ENCODE results near the gene MAJIN. TPM values are rescaled to one million over a fixed set of nuclear protein-coding genes. Genes with fewer than 3 reads are reported as not detected.

Gene MAJIN
- total RNA-seq, 2 experiments from 2014 or later, result not detected

DNA sequence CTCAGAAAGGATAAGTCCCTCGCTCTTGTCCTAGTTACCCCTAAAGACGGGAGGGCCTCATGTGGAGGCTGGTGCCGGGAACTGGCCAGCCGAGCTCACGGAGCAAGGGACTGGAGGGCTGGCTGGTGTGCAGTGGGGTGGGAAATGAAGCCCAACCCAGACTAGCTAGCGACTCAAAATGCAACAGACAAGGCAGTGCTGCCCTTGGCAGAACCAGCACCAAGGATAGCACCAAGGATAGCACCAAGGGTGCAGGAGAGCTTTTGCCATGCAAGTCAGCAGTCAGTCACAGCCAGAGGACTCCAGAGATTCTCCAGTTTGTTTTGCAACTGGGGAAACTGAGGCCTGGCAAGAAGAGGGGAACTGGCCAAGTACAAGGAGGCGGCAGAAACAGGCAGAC lies 31.4 kb upstream of the MAJIN start:
- Histone ChIP-seq H3K79me2 (ENCODE audit: insufficient read depth, low read depth, low read length) (no peaks in the 10 kb centered on the region), H3K36me3 (ENCODE audit: insufficient read depth, low read length) (no peaks in the 10 kb centered on the region), H3K4me2 (ENCODE audit: low read length) (no peak overlapping the region), H3K4me1 (ENCODE audit: insufficient read depth, low read length, poor library complexity, severe bottlenecking) (peaks cover 10% of the 10 kb centered on the region), H3K4me3 (ENCODE audit: low read depth, low read length, poor library complexity, severe bottlenecking) (no peak overlapping the region), H3K9me2 (ENCODE audit: insufficient read depth, low read length) (no peaks in the 10 kb centered on the region), H3K27ac (ENCODE audit: low read depth, low read length, poor library complexity, severe bottlenecking) (no peak overlapping the region), H3K9me3 (ENCODE audit: low read length) (no peaks in the 10 kb centered on the region), H2AFZ (ENCODE audit: low read length) (no peak overlapping the region), H4K20me1 (ENCODE audit: insufficient read depth, low read length) (no peaks in the 10 kb centered on the region)
- no TSS peak for BruUV-seq (replicated peaks)
- DNase-seq (ENCODE audit: low spot score), result no peak
- intact Hi-C loops (cut with micrococcal nuclease; ENCODE audit: unreplicated experiment), result no loop called here
- POLR2A ChIA-PET, result interaction anchor here (2.1 kb wide), 1 partner anchor 9 kb away, joined by 13 read pairs; no protein-coding TSS in a partner anchor
- CTCF ChIA-PET (ENCODE audit: unreplicated experiment), result interaction anchor here (1.3 kb wide), 1 partner anchor 9 kb away, joined by 4 read pairs; no protein-coding TSS in a partner anchor
- TF ChIP-seq, protein P1, sequence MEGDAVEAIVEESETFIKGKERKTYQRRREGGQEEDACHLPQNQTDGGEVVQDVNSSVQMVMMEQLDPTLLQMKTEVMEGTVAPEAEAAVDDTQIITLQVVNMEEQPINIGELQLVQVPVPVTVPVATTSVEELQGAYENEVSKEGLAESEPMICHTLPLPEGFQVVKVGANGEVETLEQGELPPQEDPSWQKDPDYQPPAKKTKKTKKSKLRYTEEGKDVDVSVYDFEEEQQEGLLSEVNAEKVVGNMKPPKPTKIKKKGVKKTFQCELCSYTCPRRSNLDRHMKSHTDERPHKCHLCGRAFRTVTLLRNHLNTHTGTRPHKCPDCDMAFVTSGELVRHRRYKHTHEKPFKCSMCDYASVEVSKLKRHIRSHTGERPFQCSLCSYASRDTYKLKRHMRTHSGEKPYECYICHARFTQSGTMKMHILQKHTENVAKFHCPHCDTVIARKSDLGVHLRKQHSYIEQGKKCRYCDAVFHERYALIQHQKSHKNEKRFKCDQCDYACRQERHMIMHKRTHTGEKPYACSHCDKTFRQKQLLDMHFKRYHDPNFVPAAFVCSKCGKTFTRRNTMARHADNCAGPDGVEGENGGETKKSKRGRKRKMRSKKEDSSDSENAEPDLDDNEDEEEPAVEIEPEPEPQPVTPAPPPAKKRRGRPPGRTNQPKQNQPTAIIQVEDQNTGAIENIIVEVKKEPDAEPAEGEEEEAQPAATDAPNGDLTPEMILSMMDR (conservative IDR thresholded peaks at IDR 0.05; ENCODE audit: low read length), result no peak
- TF ChIP-seq EZH2phosphoT487 (IDR thresholded peaks at IDR 0.05; ENCODE audit: borderline replicate concordance, low read depth, low read length), result no peak

DNA sequence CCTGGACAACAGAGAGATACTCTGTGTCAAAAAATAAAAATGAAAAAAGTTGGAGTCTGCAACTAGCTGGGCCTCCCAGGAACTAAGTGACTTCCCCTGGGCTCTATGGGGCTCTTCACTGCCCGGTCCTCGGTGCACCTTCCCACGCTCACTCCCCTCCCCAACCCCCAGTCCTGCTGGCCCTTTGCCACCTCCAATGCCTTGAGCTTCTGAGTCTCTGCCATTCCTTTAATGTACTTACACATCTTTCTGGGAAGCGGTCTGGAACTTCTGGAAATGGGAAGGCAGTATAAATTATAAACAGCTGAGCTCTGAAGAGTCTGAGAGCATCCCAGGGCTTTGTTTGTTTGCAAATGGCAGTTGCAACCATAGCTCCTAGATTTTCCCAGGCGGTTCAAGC lies 30.8 kb upstream of the MAJIN start:
- Histone ChIP-seq H3K27ac (ENCODE audit: low read depth, low read length, poor library complexity, severe bottlenecking) (no peak overlapping the region), H3K4me3 (ENCODE audit: low read depth, low read length, poor library complexity, severe bottlenecking) (no peak overlapping the region), H3K9me2 (ENCODE audit: insufficient read depth, low read length) (no peaks in the 10 kb centered on the region), H3K79me2 (ENCODE audit: insufficient read depth, low read depth, low read length) (no peaks in the 10 kb centered on the region), H3K4me2 (ENCODE audit: low read length) (no peak overlapping the region), H3K9me3 (ENCODE audit: low read length) (no peaks in the 10 kb centered on the region), H4K20me1 (ENCODE audit: insufficient read depth, low read length) (no peaks in the 10 kb centered on the region), H2AFZ (ENCODE audit: low read length) (no peak overlapping the region), H3K36me3 (ENCODE audit: insufficient read depth, low read length) (no peaks in the 10 kb centered on the region), H3K4me1 (ENCODE audit: insufficient read depth, low read length, poor library complexity, severe bottlenecking) (peaks cover 14% of the 10 kb centered on the region)
- TF ChIP-seq, protein P1 (conservative IDR thresholded peaks at IDR 0.05; ENCODE audit: low read length), result no peak
- no peak for TF ChIP-seq EZH2phosphoT487 (IDR thresholded peaks at IDR 0.05; ENCODE audit: borderline replicate concordance, low read depth, low read length)
- ChIA-PET CTCF (ENCODE audit: unreplicated experiment) (interaction anchor here (1.3 kb wide), 1 partner anchor 10 kb away, joined by 4 read pairs; no protein-coding TSS in a partner anchor), POLR2A (interaction anchor here (2.1 kb wide), 1 partner anchor 10 kb away, joined by 13 read pairs; no protein-coding TSS in a partner anchor)
- intact Hi-C loops (cut with micrococcal nuclease; ENCODE audit: unreplicated experiment), result no loop called here
- no peak for DNase-seq (ENCODE audit: low spot score)
- BruUV-seq (replicated peaks), result no TSS peak

GRCh38 chr11:64999478-64999877 lies 27.6 kb upstream of the MAJIN start:
- CTCF ChIA-PET (ENCODE audit: unreplicated experiment), result no interaction called here
- POLR2A ChIA-PET, result interaction anchor here (1.2 kb wide), 1 partner anchor 27 kb away, joined by 3 read pairs; no protein-coding TSS in a partner anchor

More at GRCh38 chr11:64999478-64999877, 27.6 kb upstream of the MAJIN start:
- H2AFZ ChIP-seq (ENCODE audit: low read length), result no peak overlapping the region
- H3K36me3 ChIP-seq (ENCODE audit: insufficient read depth, low read length), result no peaks in the 10 kb centered on the region
- intact Hi-C loops (cut with micrococcal nuclease; ENCODE audit: unreplicated experiment), result no loop called here
- no peak for DNase-seq (ENCODE audit: low spot score)
- H3K9me2 ChIP-seq (ENCODE audit: insufficient read depth, low read length), result no peaks in the 10 kb centered on the region
- BruUV-seq (replicated peaks), result no TSS peak
- H3K9me3 ChIP-seq (ENCODE audit: low read length), result no peaks in the 10 kb centered on the region
- peaks cover 30% of the 10 kb centered on the region for H3K4me1 ChIP-seq (ENCODE audit: insufficient read depth, low read length, poor library complexity, severe bottlenecking)
- H3K4me2 ChIP-seq (ENCODE audit: low read length), result no peak overlapping the region
- no peaks in the 10 kb centered on the region for H4K20me1 ChIP-seq (ENCODE audit: insufficient read depth, low read length)
- no peaks in the 10 kb centered on the region for H3K79me2 ChIP-seq (ENCODE audit: insufficient read depth, low read depth, low read length)
- TF ChIP-seq, protein P1 (conservative IDR thresholded peaks at IDR 0.05; ENCODE audit: low read length), result no peak
- no peak for TF ChIP-seq EZH2phosphoT487 (IDR thresholded peaks at IDR 0.05; ENCODE audit: borderline replicate concordance, low read depth, low read length)
- no peak overlapping the region for H3K4me3 ChIP-seq (ENCODE audit: low read depth, low read length, poor library complexity, severe bottlenecking)
- no peak overlapping the region for H3K27ac ChIP-seq (ENCODE audit: low read depth, low read length, poor library complexity, severe bottlenecking)
